Heart left ventricle (tissue), 13 donors: ENCODE data around the gene ACSF3.

Experiments
- POLR2A ChIP-seq, 2 donors: fragments of 450-650 bp; IDR thresholded peaks; one replicate each; pipeline ENCODE4 v1.6.1; 2017; ENCODE audit warnings: antibody characterized with exemption in 2 of 2, mild to moderate bottlenecking in 2 of 2, moderate library complexity in 2 of 2
- TF ChIP-seq, protein P1 (sequence below), 12 donors: fragments of 200-600 bp; sonication (generic) in 4 of 12; IDR thresholded peaks; one replicate each; pipeline versions ENCODE4 v1.5.0 to v1.8.0; 2018 to 2022; ENCODE audit warnings: antibody characterized with exemption in 12 of 12, mild to moderate bottlenecking in 5 of 12
- donor health status: ischemic (EF 13 %, LVEDD 7.1; RV severe dilation, severe dysfunction).
- donor health status: DM: no; HTN: yes; CAD: no.
- donor health status: DM: no; HTN: no; CAD: no.
- donor health status: ischemic (EF 25% LVEDD 6.9; RV normal size, moderate dysfunction).
- donor health status: ischemic (EF 25% LVEDD 5.7; RV mildly dilated, moderate dysfunction).
- donor health status: ischemic (EF 35%, LVEDD 5.7; RV mildly dilated, moderate dysfunction).
- donor health status: nonischemic (EF 11% LVEDD 7.7; RV severe dilation, severe dysfunction).
- donor health status: DM: yes; HTN: yes; CAD: no.
- donor health status: PGD.
- donor health status: ischemic (EF 29% LVEDD 5.4; RV normal size, mild dysfunction).
- donor health status: nonischemic (EF 23%, LVEDD 6.1; RV moderate dilation, normal function).

DNA sequence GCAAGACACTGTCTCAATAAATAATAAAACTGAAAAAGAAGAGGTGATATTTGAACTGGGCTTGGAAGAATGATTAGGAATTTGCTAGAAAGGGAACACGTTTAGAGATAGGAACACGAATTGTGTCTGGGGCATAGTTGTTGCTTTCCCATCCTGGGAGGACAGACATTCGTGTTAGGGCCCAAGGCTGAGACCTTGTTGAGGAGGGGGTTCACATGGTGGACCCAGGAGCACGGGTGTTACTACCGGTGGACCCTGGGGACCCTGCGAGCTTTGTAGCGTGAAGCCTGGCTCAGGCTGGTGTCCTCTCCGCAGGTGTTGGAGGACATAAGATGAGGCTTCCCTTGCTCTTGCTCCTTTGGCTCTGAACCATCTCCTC lies 1.2 kb downstream of the ACSF3 start:
- TF ChIP-seq, protein P1, sequence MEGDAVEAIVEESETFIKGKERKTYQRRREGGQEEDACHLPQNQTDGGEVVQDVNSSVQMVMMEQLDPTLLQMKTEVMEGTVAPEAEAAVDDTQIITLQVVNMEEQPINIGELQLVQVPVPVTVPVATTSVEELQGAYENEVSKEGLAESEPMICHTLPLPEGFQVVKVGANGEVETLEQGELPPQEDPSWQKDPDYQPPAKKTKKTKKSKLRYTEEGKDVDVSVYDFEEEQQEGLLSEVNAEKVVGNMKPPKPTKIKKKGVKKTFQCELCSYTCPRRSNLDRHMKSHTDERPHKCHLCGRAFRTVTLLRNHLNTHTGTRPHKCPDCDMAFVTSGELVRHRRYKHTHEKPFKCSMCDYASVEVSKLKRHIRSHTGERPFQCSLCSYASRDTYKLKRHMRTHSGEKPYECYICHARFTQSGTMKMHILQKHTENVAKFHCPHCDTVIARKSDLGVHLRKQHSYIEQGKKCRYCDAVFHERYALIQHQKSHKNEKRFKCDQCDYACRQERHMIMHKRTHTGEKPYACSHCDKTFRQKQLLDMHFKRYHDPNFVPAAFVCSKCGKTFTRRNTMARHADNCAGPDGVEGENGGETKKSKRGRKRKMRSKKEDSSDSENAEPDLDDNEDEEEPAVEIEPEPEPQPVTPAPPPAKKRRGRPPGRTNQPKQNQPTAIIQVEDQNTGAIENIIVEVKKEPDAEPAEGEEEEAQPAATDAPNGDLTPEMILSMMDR (IDR thresholded peaks at IDR 0.05), result no peak
- no peak for TF ChIP-seq POLR2A (IDR thresholded peaks at IDR 0.05)
